CD8-positive, alpha-beta memory T cell (primary cell): ENCODE measurements around the gene NSMCE1. TPM values are rescaled to one million over a fixed set of nuclear protein-coding genes. Genes with fewer than 3 reads are reported as not detected.
A peak's percentile ranks its signal among the peaks of the same experiment; 100 is the strongest.
"Not testable (repeated sequence)": the region's sequence is repeated elsewhere in the genome, so short reads cannot be mapped to it uniquely, and the experiment has no call there.

Experiments
- CTCF ChIA-PET: fragments of 350-600 bp; sonication (Branson Sonifier 250); formaldehyde crosslinking; loops from one replicate; lab custom pipeline; 2021; ENCODE audit warnings: antibody characterized with exemption; lab: Charles Lee
- POLR2A ChIA-PET: fragments of 350-600 bp; sonication (Branson Sonifier 250); formaldehyde crosslinking; loops from one replicate; lab custom pipeline; 2021; ENCODE audit warnings: antibody characterized with exemption; lab: Charles Lee
- DNase-seq, 5 donors: peaks; one replicate each; pipeline versions ENCODE4 v3.0.0 to v3.0.0-alpha.2; 2020 to 2022; ENCODE audit warnings: mixed read lengths in 1 of 5
- H3K27ac ChIP-seq: one replicate; pipeline ENCODE4 v1.7.0; 2013; ENCODE audit warnings: low read depth, mild to moderate bottlenecking, low read length, moderate library complexity
- H3K27me3 ChIP-seq: 2 replicates; pipeline ENCODE4 v1.7.0; 2013; ENCODE audit warnings: low read length, mild to moderate bottlenecking; ENCODE audit not compliant: insufficient read depth, poor library complexity, severe bottlenecking
- H3K36me3 ChIP-seq: 2 replicates; pipeline ENCODE4 v1.7.0; 2013; ENCODE audit warnings: mild to moderate bottlenecking, low read length, moderate library complexity; ENCODE audit not compliant: insufficient read depth
- H3K4me1 ChIP-seq: 2 replicates; pipeline ENCODE4 v1.7.0; 2013; ENCODE audit warnings: mild to moderate bottlenecking, low read length, moderate library complexity; ENCODE audit not compliant: insufficient read depth
- H3K4me3 ChIP-seq: 2 replicates; pipeline ENCODE4 v1.7.0; 2013; ENCODE audit warnings: mild to moderate bottlenecking, low read length
- H3K9me3 ChIP-seq: 2 replicates; pipeline ENCODE4 v1.7.0; 2013; ENCODE audit warnings: mild to moderate bottlenecking, low read length
- H3K27ac Mint-ChIP-seq, 8 donors: one replicate each; pipeline ENCODE4 v1.8.0; 2020 to 2021; ENCODE audit warnings: mixed read lengths in 8 of 8, mild to moderate bottlenecking in 6 of 8, inconsistent platforms in 3 of 8, moderate library complexity in 3 of 8
- H3K27me3 Mint-ChIP-seq, 2 donors: one replicate each; pipeline ENCODE4 v1.8.0; 2020 to 2021; ENCODE audit warnings: mixed read lengths in 2 of 2, mild to moderate bottlenecking in 1 of 2, moderate library complexity in 1 of 2
- H3K36me3 Mint-ChIP-seq, 3 donors: one replicate each; pipeline ENCODE4 v1.8.0; 2020 to 2021; ENCODE audit warnings: mixed read lengths in 3 of 3, inconsistent platforms in 1 of 3, mild to moderate bottlenecking in 1 of 3
- H3K4me1 Mint-ChIP-seq, 3 donors: one replicate each; pipeline ENCODE4 v1.8.0; 2020 to 2021; ENCODE audit warnings: mixed read lengths in 3 of 3, inconsistent platforms in 1 of 3, mild to moderate bottlenecking in 1 of 3
- H3K4me3 Mint-ChIP-seq, 7 donors: one replicate each; pipeline ENCODE4 v1.8.0; 2020 to 2021; ENCODE audit warnings: mixed read lengths in 7 of 7, mild to moderate bottlenecking in 6 of 7, moderate library complexity in 4 of 7, inconsistent platforms in 2 of 7
- H3K9me3 Mint-ChIP-seq, 5 donors: one replicate each; pipeline ENCODE4 v1.8.0; 2020 to 2022; ENCODE audit warnings: mixed read lengths in 5 of 5, mild to moderate bottlenecking in 3 of 5, moderate library complexity in 2 of 5, inconsistent platforms in 1 of 5
- polyA plus RNA-seq: library from polyadenylated mRNA; unstranded; fragments of 300-500 nt; fragmentation: Illumina TruSeq; gene quantifications from one replicate; pipeline ENCODE4 v1.2.3, GENCODE V29; 2021
- total RNA-seq, 2 experiments: library from RNA; stranded (reverse); gene quantifications; one replicate each; pipeline ENCODE4 v1.2.3, GENCODE V29; 2021

NSMCE1 gene
- total and polyA plus RNA-seq, 3 experiments from 2014 or later: 103 to 132 (median 114) TPM

DNA sequence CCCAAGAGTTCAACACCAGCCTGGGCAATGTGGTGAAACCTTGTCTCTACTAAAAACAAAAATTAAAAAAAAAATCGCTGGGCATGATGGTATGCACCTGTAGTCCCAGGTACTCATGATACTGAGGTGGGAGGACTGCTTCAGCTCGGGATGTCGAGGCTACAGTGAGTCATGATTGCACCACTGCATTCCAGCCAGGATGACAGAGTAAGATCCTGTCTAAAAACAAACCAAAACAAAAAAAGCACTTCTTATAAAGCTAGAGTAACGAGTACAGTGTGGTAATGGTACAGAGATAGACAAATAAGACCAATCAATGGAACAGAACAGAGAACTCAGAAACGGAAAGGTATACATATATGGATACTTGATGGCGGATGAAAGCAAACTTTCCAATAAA is 4.4 kb downstream of the NSMCE1 start:
- no peaks in the 10 kb centered on the region for H3K9me3 Mint-ChIP-seq
- peak overlapping the region in 4 of 8 donors; percentile 46 to 66 (median 56) for H3K27ac Mint-ChIP-seq
- Histone ChIP-seq H3K36me3 (no peaks in the 10 kb centered on the region), H3K9me3 (no peaks in the 10 kb centered on the region), H3K27ac (no peak overlapping the region), H3K4me3 (no peak overlapping the region), H3K27me3 (no peaks in the 10 kb centered on the region), H3K4me1 (peaks cover 14% of the 10 kb centered on the region)
- CTCF ChIA-PET: no interaction called here
- no peak for DNase-seq
- POLR2A ChIA-PET: interaction anchor here (1.4 kb wide), 1 partner anchor 10 kb away, joined by 5 read pairs; no protein-coding TSS in a partner anchor
- H3K4me3 Mint-ChIP-seq: no peak overlapping the region
- no peaks in the 10 kb centered on the region for H3K27me3 Mint-ChIP-seq
- peaks cover 48 to 79% (median 67%) of the 10 kb centered on the region in 3 donors for H3K4me1 Mint-ChIP-seq
- peaks cover 0 to 18% (median 7%) of the 10 kb centered on the region in 3 donors for H3K36me3 Mint-ChIP-seq

DNA sequence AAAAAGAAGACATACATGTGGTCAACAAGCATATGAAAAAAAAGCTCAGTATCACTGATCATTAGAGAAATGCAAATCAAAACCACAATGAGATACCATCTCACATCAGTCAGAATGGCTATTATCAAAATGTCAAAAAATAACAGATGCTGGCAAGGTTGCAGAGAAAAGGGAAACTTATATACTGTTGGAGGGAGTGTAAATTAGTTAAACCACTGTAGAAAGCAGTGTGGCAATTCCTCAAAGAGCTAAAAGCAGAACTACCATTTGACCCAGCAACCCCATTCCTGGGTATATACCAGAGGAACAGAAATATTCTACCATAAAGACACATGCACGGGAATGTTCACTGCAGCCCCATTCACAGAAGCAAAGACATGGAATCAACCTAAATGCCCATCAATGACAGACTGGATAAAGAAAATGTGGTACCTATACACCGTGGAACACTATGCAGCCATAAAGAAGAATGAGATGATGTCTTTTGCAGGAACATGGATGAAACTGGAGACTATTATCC is 5.6 kb downstream of the NSMCE1 start:
- H3K27ac Mint-ChIP-seq, H3K9me3 Mint-ChIP-seq, DNase-seq, H3K36me3 ChIP-seq, H3K27me3 Mint-ChIP-seq, H3K9me3 ChIP-seq, H3K27me3 ChIP-seq, POLR2A ChIA-PET, H3K4me3 ChIP-seq, H3K4me1 ChIP-seq, H3K27ac ChIP-seq: not testable (repeated sequence)
- H3K4me3 Mint-ChIP-seq: peak overlapping the region in 1 of 7 donors; percentile 32
- peaks cover 0 to 15% (median 10%) of the 10 kb centered on the region in 3 donors for H3K36me3 Mint-ChIP-seq
- peaks cover 46 to 79% (median 68%) of the 10 kb centered on the region in 3 donors for H3K4me1 Mint-ChIP-seq
- CTCF ChIA-PET: interaction anchor here (1.0 kb wide), 1 partner anchor 84 kb away, joined by 4 read pairs; no protein-coding TSS in a partner anchor

GRCh38 chr16:27259710-27260109 is 8.9 kb downstream of the NSMCE1 start:
- no peak for DNase-seq
- H3K4me3 Mint-ChIP-seq: no peak overlapping the region
- H3K27me3 ChIP-seq: no peaks in the 10 kb centered on the region
- no peak overlapping the region for H3K4me3 ChIP-seq
- CTCF ChIA-PET: no interaction called here
- no peak overlapping the region for H3K27ac ChIP-seq
- peaks cover under 1% of the 10 kb centered on the region for H3K4me1 ChIP-seq
- no peaks in the 10 kb centered on the region for H3K27me3 Mint-ChIP-seq
- no peaks in the 10 kb centered on the region for H3K36me3 ChIP-seq
- peak overlapping the region in 1 of 8 donors; percentile 43 for H3K27ac Mint-ChIP-seq
- POLR2A ChIA-PET: no interaction called here
- H3K9me3 ChIP-seq: no peaks in the 10 kb centered on the region
- no peaks in the 10 kb centered on the region for H3K9me3 Mint-ChIP-seq
- peaks cover 13 to 40% (median 25%) of the 10 kb centered on the region in 3 donors for H3K36me3 Mint-ChIP-seq
- H3K4me1 Mint-ChIP-seq: peaks cover 40 to 81% (median 63%) of the 10 kb centered on the region in 3 donors

DNA sequence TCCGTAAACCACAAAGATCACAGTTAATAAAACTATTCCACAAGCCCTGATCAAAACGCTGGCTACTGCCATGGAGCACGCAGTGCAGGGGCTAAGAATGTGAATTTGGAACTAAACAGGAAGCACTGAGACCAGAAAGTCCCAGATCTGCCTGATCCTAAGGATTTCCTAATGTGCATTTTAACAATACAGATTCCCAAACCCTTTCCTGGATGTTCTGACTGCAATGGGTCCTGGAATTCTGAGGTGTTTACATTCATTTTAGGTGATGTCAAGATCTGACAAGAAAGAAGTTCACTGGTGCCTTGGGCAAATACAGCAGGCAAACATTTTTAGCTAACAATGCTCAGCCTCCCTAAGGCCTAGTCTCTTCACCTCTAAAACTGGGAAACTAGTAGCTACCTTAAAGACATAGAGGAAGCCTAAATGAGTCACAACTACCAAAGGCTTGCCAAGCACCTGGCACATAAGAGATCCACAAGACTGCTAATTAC is 10.3 kb downstream of the NSMCE1 start:
- ChIA-PET CTCF (interaction anchor here (1.2 to 1.6 kb wide), 2 partner anchors 22 to 28 kb away, joined by 4 read pairs; no protein-coding TSS in a partner anchor), POLR2A (no interaction called here)
- peaks cover 20 to 49% (median 24%) of the 10 kb centered on the region in 3 donors for H3K36me3 Mint-ChIP-seq
- Histone ChIP-seq H3K27me3 (no peaks in the 10 kb centered on the region), H3K27ac (no peak overlapping the region), H3K4me1 (peaks cover 14% of the 10 kb centered on the region), H3K9me3 (no peaks in the 10 kb centered on the region), H3K36me3 (no peaks in the 10 kb centered on the region), H3K4me3 (no peak overlapping the region)
- peak overlapping the region in 1 of 8 donors; percentile 6 for H3K27ac Mint-ChIP-seq
- peaks cover 43 to 81% (median 64%) of the 10 kb centered on the region in 3 donors for H3K4me1 Mint-ChIP-seq
- H3K4me3 Mint-ChIP-seq: no peak overlapping the region
- no peak for DNase-seq
- no peaks in the 10 kb centered on the region for H3K27me3 Mint-ChIP-seq
- H3K9me3 Mint-ChIP-seq: no peaks in the 10 kb centered on the region

GRCh38 chr16:27257271-27257670 is 11.3 kb downstream of the NSMCE1 start:
- Histone ChIP-seq H3K27me3 (no peaks in the 10 kb centered on the region), H3K4me3 (no peak overlapping the region), H3K27ac (no peak overlapping the region), H3K36me3 (no peaks in the 10 kb centered on the region), H3K4me1 (peaks cover 23% of the 10 kb centered on the region), H3K9me3 (no peaks in the 10 kb centered on the region)
- ChIA-PET POLR2A (no interaction called here), CTCF (interaction anchor here (1.5 to 1.6 kb wide), 2 partner anchors 21 to 53 kb away, joined by 3 to 4 read pairs; no protein-coding TSS in a partner anchor)
- no peak overlapping the region for H3K4me3 Mint-ChIP-seq
- peak overlapping the region in 1 of 8 donors; percentile 73 for H3K27ac Mint-ChIP-seq
- DNase-seq: no peak
- peaks cover 20 to 51% (median 24%) of the 10 kb centered on the region in 3 donors for H3K36me3 Mint-ChIP-seq
- H3K9me3 Mint-ChIP-seq: no peaks in the 10 kb centered on the region
- H3K4me1 Mint-ChIP-seq: peaks cover 38 to 76% (median 61%) of the 10 kb centered on the region in 3 donors
- no peaks in the 10 kb centered on the region for H3K27me3 Mint-ChIP-seq

- Mint-ChIP-seq H3K4me3 (no peak overlapping the region), H3K27me3 (no peaks in the 10 kb centered on the region), H3K9me3 (no peaks in the 10 kb centered on the region), H3K4me1 (peaks cover 36 to 72% (median 62%) of the 10 kb centered on the region in 3 donors), H3K36me3 (peaks cover 20 to 54% (median 24%) of the 10 kb centered on the region in 3 donors), H3K27ac (peak overlapping the region in 3 of 8 donors; percentile 47 to 73 (median 59))
- peaks cover 27% of the 10 kb centered on the region for H3K4me1 ChIP-seq
- ChIA-PET CTCF (interaction anchor here (1.5 kb wide), 1 partner anchor 54 kb away, joined by 3 read pairs; no protein-coding TSS in a partner anchor), POLR2A (no interaction called here)
- no peaks in the 10 kb centered on the region for H3K27me3 ChIP-seq
- no peak for DNase-seq
- no peak overlapping the region for H3K4me3 ChIP-seq
- H3K9me3 ChIP-seq: no peaks in the 10 kb centered on the region
- no peak overlapping the region for H3K27ac ChIP-seq
- no peaks in the 10 kb centered on the region for H3K36me3 ChIP-seq
Measured at GRCh38 chr16:27256861-27257260, 11.7 kb downstream of the NSMCE1 start.

- Histone ChIP-seq H3K27me3 (no peaks in the 10 kb centered on the region), H3K4me3 (no peak overlapping the region), H3K36me3 (no peaks in the 10 kb centered on the region), H3K27ac (no peak overlapping the region), H3K9me3 (no peaks in the 10 kb centered on the region), H3K4me1 (peaks cover 28% of the 10 kb centered on the region)
- ChIA-PET CTCF (interaction anchor here (0.6 to 1.9 kb wide), 3 partner anchors 16 to 83 kb away, joined by 3 to 7 read pairs (median 5); no protein-coding TSS in a partner anchor), POLR2A (no interaction called here)
- H3K4me1 Mint-ChIP-seq: peaks cover 34 to 65% (median 60%) of the 10 kb centered on the region in 3 donors
- no peak for DNase-seq
- H3K4me3 Mint-ChIP-seq: peak overlapping the region in 3 of 7 donors; percentile 11 to 41 (median 13)
- H3K27me3 Mint-ChIP-seq: no peaks in the 10 kb centered on the region
- H3K9me3 Mint-ChIP-seq: no peaks in the 10 kb centered on the region
- peaks cover 20 to 60% (median 31%) of the 10 kb centered on the region in 3 donors for H3K36me3 Mint-ChIP-seq
- H3K27ac Mint-ChIP-seq: peak overlapping the region in 6 of 8 donors; percentile 5 to 85 (median 62)
Measured at GRCh38 chr16:27254262-27254811, 14.2 kb downstream of the NSMCE1 start.

DNA sequence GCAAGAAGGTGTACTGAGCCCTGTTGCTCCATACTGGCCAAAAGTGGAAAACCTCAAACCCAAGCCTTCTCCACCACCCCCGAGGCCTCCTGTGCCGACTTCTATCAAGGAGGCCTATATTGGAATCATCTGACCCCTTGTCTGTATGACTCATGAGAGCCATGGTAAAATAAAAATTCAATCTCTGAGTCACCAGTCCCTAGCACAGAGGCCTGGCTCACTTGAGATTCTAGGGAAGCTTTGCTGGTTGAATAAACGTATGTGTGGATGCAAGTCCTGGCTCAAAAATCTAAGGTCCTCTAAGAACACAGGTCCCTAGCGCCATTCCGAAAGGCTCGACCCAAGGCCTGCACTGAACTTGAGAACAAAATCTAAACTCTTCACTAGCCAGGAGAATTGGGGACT is 15.0 kb downstream of the NSMCE1 start:
- H3K36me3 Mint-ChIP-seq: peaks cover 20 to 59% (median 28%) of the 10 kb centered on the region in 3 donors
- no peaks in the 10 kb centered on the region for H3K27me3 ChIP-seq
- ChIA-PET POLR2A (no interaction called here), CTCF (interaction anchor here (1.9 kb wide), 1 partner anchor 18 kb away, joined by 7 read pairs; no protein-coding TSS in a partner anchor)
- H3K36me3 ChIP-seq: no peaks in the 10 kb centered on the region
- no peak overlapping the region for H3K27ac ChIP-seq
- no peak for DNase-seq
- no peaks in the 10 kb centered on the region for H3K27me3 Mint-ChIP-seq
- H3K4me3 Mint-ChIP-seq: peak overlapping the region in 3 of 7 donors; percentile 15 to 54 (median 23)
- no peak overlapping the region for H3K4me3 ChIP-seq
- peak overlapping the region in 3 of 8 donors; percentile 51 to 85 (median 62) for H3K27ac Mint-ChIP-seq
- H3K9me3 ChIP-seq: no peaks in the 10 kb centered on the region
- peaks cover 32 to 65% (median 54%) of the 10 kb centered on the region in 3 donors for H3K4me1 Mint-ChIP-seq
- peaks cover 28% of the 10 kb centered on the region for H3K4me1 ChIP-seq
- H3K9me3 Mint-ChIP-seq: no peaks in the 10 kb centered on the region
